Posterior vena cava (tissue), 2 donors: Measurements from ENCODE around the gene DNAAF5. TPM values are rescaled to one million over a fixed set of nuclear protein-coding genes. Genes with fewer than 3 reads are reported as not detected.

ENCODE experiments used
- DNase-seq: peaks from one replicate; pipeline ENCODE4 v3.0.0-alpha.2; 2020; ENCODE audit warnings: low spot score
- intact Hi-C, 2 donors: fragments of 100-400 bp; cut with DNase I; formaldehyde crosslinking; loops; one replicate each; pipeline versions ENCODE4 v1.14.1 to v1.14.2; 2022 to 2023
- total RNA-seq, 2 donors: library from RNA; stranded (reverse); fragmentation: NEBNext Ultra II Directional; extraction: Animal tissue kit (Norgen Biotek cat#: 25700); gene quantifications; one replicate each; pipeline ENCODE4 v1.2.1, GENCODE V29; 2021
- donor health status: DM: yes; HTN: yes; CAD: no.
- donor health status: DM: yes; HTN: yes; CAD: no.

DNAAF5 gene
- total RNA-seq, 2 donors from 2014 or later: 12.6 to 16.9 TPM

DNA sequence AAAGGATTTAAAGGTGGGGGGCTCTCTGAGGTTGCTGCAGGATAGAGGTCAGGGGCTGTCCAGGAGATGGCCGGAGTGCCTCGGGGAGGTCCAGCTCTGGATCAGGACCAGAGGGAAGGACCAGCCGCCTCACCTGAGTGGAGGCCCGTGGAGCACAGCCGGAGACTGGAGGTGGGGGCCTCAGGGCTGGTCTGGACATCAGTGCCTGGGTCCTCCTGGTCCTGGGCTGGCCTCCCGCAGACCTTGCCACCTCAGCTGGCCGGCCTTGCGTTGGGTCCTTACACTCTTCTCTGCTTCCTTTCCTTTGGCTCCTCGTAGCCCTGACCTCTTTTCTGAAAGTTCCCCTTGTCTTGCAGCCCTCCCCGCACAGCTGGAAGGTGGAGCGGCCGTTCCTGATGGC is 107.8 kb downstream of the DNAAF5 start:
- intact Hi-C loops: loop anchor here in 1 of 2 donors (2.0 kb wide), 1 partner anchor 45 kb away; no protein-coding TSS in a partner anchor

DNA sequence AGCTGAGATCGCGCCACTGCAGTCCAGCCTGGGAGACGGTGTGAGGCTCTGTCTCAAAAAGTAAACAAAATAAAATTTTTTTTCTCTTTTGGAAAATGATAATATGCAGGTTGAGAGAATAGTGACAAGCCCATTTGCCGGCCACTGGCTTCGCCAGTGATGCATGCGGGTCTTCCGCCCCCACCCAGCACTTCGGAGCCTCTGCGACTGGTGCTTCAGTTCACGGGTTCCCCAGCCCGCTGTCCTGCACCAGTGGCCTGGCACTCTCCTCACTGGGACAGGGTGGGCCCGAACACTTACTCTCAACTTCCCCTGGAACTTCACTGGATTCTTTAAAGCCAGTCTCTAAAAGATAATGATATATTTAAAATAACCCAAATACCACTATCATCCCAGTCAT is 108.5 kb downstream of the DNAAF5 start:
- intact Hi-C loops: loop anchor here in 1 of 2 donors (2.0 kb wide), 1 partner anchor 46 kb away; no protein-coding TSS in a partner anchor
- no peak for DNase-seq

More for the DNA sequence above, 107.8 kb downstream of the DNAAF5 start:
- DNase-seq: no peak

DNA sequence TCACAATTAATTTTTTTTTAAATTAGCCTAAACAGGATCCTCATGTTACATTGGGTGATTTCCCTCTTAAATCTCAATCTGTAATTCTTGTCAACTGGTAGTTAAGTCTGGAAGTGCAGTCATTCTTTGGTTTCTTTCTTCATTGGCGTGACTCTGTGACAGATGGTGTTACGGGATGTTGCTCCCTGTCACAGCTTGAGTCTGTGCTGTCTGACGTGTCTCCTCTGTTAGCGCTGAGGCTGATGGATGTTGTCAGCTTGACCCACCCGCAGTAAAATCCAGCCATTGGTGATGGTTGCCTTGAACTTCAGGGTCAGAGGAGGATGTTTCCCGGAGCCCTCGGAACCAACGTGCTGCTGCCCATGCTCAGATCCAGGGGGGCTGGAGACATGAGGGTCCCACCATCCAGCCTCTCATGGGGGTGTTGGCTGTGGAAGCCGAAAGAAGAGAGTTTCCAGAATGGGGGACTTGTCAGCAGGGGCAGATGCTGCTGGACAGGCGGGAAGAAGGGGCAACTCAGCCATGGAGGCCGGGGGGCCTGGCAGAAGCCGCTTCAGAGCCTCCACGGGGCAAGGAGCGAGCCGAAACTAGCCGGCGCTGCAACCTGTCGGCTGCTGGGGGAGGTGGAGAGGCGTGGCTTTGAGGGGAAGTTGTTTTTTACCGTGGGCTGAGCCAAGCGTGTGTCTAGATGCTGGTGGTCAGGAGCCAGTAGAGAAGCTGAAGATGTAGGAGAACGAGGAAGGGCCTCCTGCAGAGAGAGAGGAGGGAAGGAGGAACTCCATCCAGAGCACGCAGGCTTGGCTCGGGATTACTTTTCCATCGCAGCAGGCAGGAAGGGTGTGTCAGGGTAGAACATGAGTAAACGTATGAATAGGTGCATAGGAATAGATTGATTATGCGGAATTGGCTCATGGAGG is 109.2 kb downstream of the DNAAF5 start:
- no peak for DNase-seq
- intact Hi-C loops: loop anchor here in 1 of 2 donors (2.0 kb wide), 1 partner anchor 47 kb away; no protein-coding TSS in a partner anchor

Other genes starting within 250 kb of the DNAAF5 start
- gene PDGFA, start 206.9 kb upstream of the DNAAF5 start, total RNA-seq: 10 to 100 TPM; 54.1 to 63.1 TPM
- 10 to 100 TPM; 10.1 TPM for gene PRKAR1B, start 582 bp downstream of the DNAAF5 start, total RNA-seq
- 100 to 1,000 TPM; 110 to 132 TPM for gene SUN1, start 105.8 kb downstream of the DNAAF5 start, total RNA-seq
- 10 to 100 TPM; 13.2 to 16.3 TPM for gene GET4, start 149.9 kb downstream of the DNAAF5 start, total RNA-seq
- 10 to 100 TPM; 16.3 to 17.8 TPM for gene ADAP1, start 228.0 kb downstream of the DNAAF5 start, total RNA-seq
- gene COX19, start 248.8 kb downstream of the DNAAF5 start, total RNA-seq: 1 to 10 TPM; 5.9 to 8.4 TPM